Measurements from ENCODE around the gene AFG3L2.
"Not testable (repeated sequence)": the region's sequence is repeated elsewhere in the genome, so short reads cannot be mapped to it uniquely, and the experiment has no call there.

The AFG3L2 gene

DNA sequence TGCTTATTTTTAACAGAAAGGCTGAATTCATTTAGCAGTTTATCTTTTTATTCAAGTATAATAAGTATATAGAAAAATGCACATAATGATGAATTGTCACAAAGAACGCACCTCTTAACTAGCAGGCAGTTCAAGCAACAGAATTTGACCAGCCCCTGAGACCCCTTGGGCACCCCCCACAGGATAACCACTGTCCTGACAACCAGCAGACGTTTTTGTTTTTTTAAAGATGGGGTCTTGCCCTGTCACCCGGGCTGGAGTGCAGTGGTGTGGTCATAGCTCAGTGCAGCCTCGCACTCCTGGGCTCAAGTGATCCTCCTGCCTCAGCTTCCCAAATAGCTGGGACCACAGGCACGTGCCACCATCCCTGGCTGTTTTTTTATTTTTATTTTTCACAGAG lies 44.7 kb upstream of the AFG3L2 start:
- no peak overlapping the region for H3K9ac ChIP-seq

GRCh38 chr18:12420821-12421421 lies 43.9 kb upstream of the AFG3L2 start:
- H3K4me2 ChIP-seq (ENCODE audit: low read length) = no peak overlapping the region
- no peaks in the 10 kb centered on the region for H3K36me3 ChIP-seq (ENCODE audit: control insufficient read depth, insufficient read depth, low read length)
- H3K9me3 ChIP-seq (ENCODE audit: control insufficient read depth, low read length) = no peaks in the 10 kb centered on the region
- H3K9ac ChIP-seq = no peak overlapping the region
- TF ChIP-seq, protein P1, sequence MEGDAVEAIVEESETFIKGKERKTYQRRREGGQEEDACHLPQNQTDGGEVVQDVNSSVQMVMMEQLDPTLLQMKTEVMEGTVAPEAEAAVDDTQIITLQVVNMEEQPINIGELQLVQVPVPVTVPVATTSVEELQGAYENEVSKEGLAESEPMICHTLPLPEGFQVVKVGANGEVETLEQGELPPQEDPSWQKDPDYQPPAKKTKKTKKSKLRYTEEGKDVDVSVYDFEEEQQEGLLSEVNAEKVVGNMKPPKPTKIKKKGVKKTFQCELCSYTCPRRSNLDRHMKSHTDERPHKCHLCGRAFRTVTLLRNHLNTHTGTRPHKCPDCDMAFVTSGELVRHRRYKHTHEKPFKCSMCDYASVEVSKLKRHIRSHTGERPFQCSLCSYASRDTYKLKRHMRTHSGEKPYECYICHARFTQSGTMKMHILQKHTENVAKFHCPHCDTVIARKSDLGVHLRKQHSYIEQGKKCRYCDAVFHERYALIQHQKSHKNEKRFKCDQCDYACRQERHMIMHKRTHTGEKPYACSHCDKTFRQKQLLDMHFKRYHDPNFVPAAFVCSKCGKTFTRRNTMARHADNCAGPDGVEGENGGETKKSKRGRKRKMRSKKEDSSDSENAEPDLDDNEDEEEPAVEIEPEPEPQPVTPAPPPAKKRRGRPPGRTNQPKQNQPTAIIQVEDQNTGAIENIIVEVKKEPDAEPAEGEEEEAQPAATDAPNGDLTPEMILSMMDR (IDR thresholded peaks at IDR 0.05) = no peak
- H3K4me3 ChIP-seq (ENCODE audit: low read depth, low read length) = no peak overlapping the region
- H3K4me1 ChIP-seq = no peaks in the 10 kb centered on the region
- peak overlapping the region; percentile 1 for H2AFZ ChIP-seq
- no peaks in the 10 kb centered on the region for H3K79me2 ChIP-seq
- H3K27me3 ChIP-seq (ENCODE audit: control insufficient read depth, insufficient read depth, low read length) = no peaks in the 10 kb centered on the region
- no peak overlapping the region for H3K27ac ChIP-seq

More for the DNA sequence above, 44.7 kb upstream of the AFG3L2 start:
- Histone ChIP-seq H3K27ac (no peak overlapping the region), H3K4me2 (ENCODE audit: low read length) (no peak overlapping the region), H3K4me1 (no peaks in the 10 kb centered on the region), H3K4me3 (ENCODE audit: low read depth, low read length) (no peak overlapping the region), H3K27me3 (ENCODE audit: control insufficient read depth, insufficient read depth, low read length) (no peaks in the 10 kb centered on the region), H2AFZ (no peak overlapping the region), H3K79me2 (no peaks in the 10 kb centered on the region), H3K36me3 (ENCODE audit: control insufficient read depth, insufficient read depth, low read length) (no peaks in the 10 kb centered on the region), H3K9me3 (ENCODE audit: control insufficient read depth, low read length) (no peaks in the 10 kb centered on the region)
- TF ChIP-seq, protein P1 (IDR thresholded peaks at IDR 0.05) = no peak

DNA sequence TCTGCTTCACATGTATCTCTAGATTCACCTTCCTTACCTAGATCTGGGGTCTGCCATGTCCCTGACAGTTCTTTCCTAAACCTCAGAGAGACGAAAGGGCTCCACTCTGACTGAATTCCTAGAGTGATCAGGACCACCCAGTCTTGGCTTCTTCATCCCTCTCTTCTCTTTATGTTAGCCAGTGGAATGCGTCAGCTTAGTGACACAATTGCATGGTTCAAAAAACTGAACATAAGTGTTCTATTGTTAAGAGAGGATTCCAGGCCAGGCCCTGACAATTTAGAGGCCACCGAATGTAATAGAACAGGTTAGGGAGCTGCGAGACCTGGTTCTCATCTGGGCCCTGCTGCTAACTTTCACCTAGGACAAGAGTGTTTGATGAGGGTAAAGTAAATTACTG lies 40.7 kb upstream of the AFG3L2 start:
- Histone ChIP-seq H2AFZ (no peak overlapping the region), H3K27ac (no peak overlapping the region), H3K4me2 (ENCODE audit: low read length) (no peak overlapping the region), H3K9ac (no peak overlapping the region), H3K9me3 (ENCODE audit: control insufficient read depth, low read length) (no peaks in the 10 kb centered on the region), H3K27me3 (ENCODE audit: control insufficient read depth, insufficient read depth, low read length) (no peaks in the 10 kb centered on the region), H3K4me1 (no peaks in the 10 kb centered on the region), H3K4me3 (ENCODE audit: low read depth, low read length) (no peak overlapping the region), H3K36me3 (ENCODE audit: control insufficient read depth, insufficient read depth, low read length) (no peaks in the 10 kb centered on the region), H3K79me2 (no peaks in the 10 kb centered on the region)
- TF ChIP-seq, protein P1 (IDR thresholded peaks at IDR 0.05) = no peak

DNA sequence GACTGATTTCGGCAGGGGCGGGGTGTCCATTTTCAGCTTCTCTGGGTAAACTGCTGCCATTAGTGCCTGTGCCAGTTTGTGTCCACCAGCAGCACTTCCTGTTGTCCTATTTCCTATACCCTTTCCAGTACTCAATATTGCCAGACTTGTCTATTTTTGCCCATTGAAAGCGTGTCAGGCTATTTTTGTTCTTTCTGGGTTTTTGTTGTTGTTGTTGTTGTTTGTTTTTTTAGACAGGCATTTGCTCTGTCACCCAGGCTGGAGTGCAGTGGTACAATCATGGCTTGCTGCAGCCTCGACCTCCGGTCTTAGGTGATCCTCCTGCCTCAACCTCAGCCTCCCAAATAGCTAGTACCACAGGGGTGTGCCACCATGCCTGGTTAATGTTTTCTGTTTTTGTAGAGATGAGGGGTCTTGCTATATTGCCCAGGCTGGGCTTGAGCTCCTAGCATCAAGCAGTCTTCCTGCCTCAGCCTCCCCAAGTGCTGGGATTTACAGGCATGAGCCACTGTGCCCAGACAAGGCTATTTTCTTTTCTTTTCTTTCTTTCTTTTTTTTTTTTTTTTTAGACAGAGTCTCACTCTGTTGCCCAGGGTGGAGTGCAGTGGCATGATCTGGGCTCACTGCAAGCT lies 39.2 kb upstream of the AFG3L2 start:
- TF ChIP-seq, protein P1 (IDR thresholded peaks at IDR 0.05) = no peak
- H3K4me2 ChIP-seq (ENCODE audit: low read length) = no peak overlapping the region
- H3K27ac ChIP-seq = peak overlapping the region; percentile 53
- no peaks in the 10 kb centered on the region for H3K4me1 ChIP-seq
- no peaks in the 10 kb centered on the region for H3K27me3 ChIP-seq (ENCODE audit: control insufficient read depth, insufficient read depth, low read length)
- no peak overlapping the region for H3K9ac ChIP-seq
- peak overlapping the region; percentile 33 for H2AFZ ChIP-seq
- H3K79me2 ChIP-seq = no peaks in the 10 kb centered on the region
- H3K9me3 ChIP-seq (ENCODE audit: control insufficient read depth, low read length) = no peaks in the 10 kb centered on the region
- H3K36me3 ChIP-seq (ENCODE audit: control insufficient read depth, insufficient read depth, low read length) = no peaks in the 10 kb centered on the region
- no peak overlapping the region for H3K4me3 ChIP-seq (ENCODE audit: low read depth, low read length)

- Histone ChIP-seq H3K36me3 (ENCODE audit: control insufficient read depth, insufficient read depth, low read length) (no peaks in the 10 kb centered on the region), H3K4me3 (ENCODE audit: low read depth, low read length) (no peak overlapping the region), H3K4me1 (peaks cover 3% of the 10 kb centered on the region), H3K27me3 (ENCODE audit: control insufficient read depth, insufficient read depth, low read length) (no peaks in the 10 kb centered on the region), H3K9me3 (ENCODE audit: control insufficient read depth, low read length) (no peaks in the 10 kb centered on the region), H3K27ac (no peak overlapping the region), H3K79me2 (no peaks in the 10 kb centered on the region), H2AFZ (no peak overlapping the region), H3K4me2 (ENCODE audit: low read length) (no peak overlapping the region), H3K9ac (no peak overlapping the region)
- TF ChIP-seq, protein P1 (IDR thresholded peaks at IDR 0.05) = no peak
Measured at GRCh38 chr18:12411456-12411855, 34.4 kb upstream of the AFG3L2 start.

DNA sequence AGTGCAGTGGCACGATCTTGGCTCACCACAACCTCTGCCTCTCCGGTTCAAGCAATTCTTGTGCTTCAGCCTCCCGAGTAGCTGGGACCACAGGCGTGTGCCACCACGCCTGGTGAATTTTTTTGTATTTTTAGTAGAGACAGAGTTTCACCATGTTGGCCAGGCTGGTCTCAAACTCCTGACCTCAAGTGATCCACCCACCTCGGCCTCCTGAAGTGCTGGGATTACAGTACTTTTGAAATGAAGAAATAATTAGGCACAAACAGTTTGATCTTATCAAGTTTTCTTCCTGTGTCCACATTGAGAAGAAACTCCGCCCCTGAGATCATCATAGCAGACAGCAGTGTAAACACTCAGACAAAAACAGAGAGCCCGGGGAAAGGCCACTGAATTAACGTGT lies 33.7 kb upstream of the AFG3L2 start:
- H2AFZ ChIP-seq; H3K79me2 ChIP-seq; H3K4me3 ChIP-seq (ENCODE audit: low read depth, low read length); H3K9ac ChIP-seq; H3K27me3 ChIP-seq (ENCODE audit: control insufficient read depth, insufficient read depth, low read length); H3K4me1 ChIP-seq; H3K36me3 ChIP-seq (ENCODE audit: control insufficient read depth, insufficient read depth, low read length); H3K27ac ChIP-seq; H3K9me3 ChIP-seq (ENCODE audit: control insufficient read depth, low read length); H3K4me2 ChIP-seq (ENCODE audit: low read length): not testable (repeated sequence)

Data from parathyroid adenoma (tissue), 2 donors.